PFSK-1 (cell line): Measurements from ENCODE around the gene IQCM. TPM values are rescaled to one million over a fixed set of nuclear protein-coding genes. Genes with fewer than 3 reads are reported as not detected.

Source experiments
- FOXP2 ChIP-seq: optimal IDR thresholded peaks from 2 replicates; pipeline ENCODE3; 2011; ENCODE audit warnings: borderline replicate concordance, control low read depth, inconsistent platforms; ENCODE audit not compliant: insufficient read depth; ENCODE audit errors: extremely low read length, extremely low read depth
- POLR2AphosphoS5 ChIP-seq: IDR thresholded peaks from 2 replicates; pipeline ENCODE4 v1.6.1; 2012; ENCODE audit warnings: low read depth, mild to moderate bottlenecking, control low read depth, low read length, moderate library complexity
- REST ChIP-seq, 2 experiments: IDR thresholded peaks; 2 replicates each; pipeline versions ENCODE4 v1.6.1 to v1.8.0; 2011 to 2012; ENCODE audit warnings: low read depth in 2 of 2, low read length in 2 of 2, control low read depth in 1 of 2, inconsistent platforms in 1 of 2, mild to moderate bottlenecking in 1 of 2, moderate library complexity in 1 of 2; ENCODE audit not compliant: insufficient read depth in 1 of 2
- SIN3A ChIP-seq: IDR thresholded peaks from 2 replicates; pipeline ENCODE4 v1.6.1; 2012; ENCODE audit warnings: mild to moderate bottlenecking, low read length, moderate library complexity, borderline replicate concordance; ENCODE audit not compliant: insufficient read depth
- TAF1 ChIP-seq: IDR thresholded peaks from 2 replicates; pipeline ENCODE4 v1.6.1; 2012; ENCODE audit warnings: low read length, control low read depth, borderline replicate concordance; ENCODE audit not compliant: insufficient read depth
- polyA plus RNA-seq: library from polyadenylated mRNA; unstranded; fragments of >200 nt; gene quantifications from one replicate; pipeline ENCODE4 v1.2.1, GENCODE V29; 2012; ENCODE audit warnings: low read depth, missing spikeins; ENCODE audit not compliant: insufficient read length

The IQCM gene
- not detected for polyA plus RNA-seq

- TF ChIP-seq POLR2AphosphoS5 (no peak), TAF1 (no peak), SIN3A (no peak), FOXP2 (no peak), REST (IDR thresholded peaks at IDR 0.05; ENCODE audit: insufficient read depth in 1 of 2, low read depth in 2 of 2, low read length in 2 of 2) (no peak)
Measured at GRCh38 chr4:149815743-149816142, at the start of gene IQCM. Gene IQCM, minus strand, starts transcription at chr4:149815843. Its CDS starts 73,152 bp downstream, at chr4:149742691.

GRCh38 chr4:149857446-149857845 is 41.8 kb upstream of the IQCM start:
- TF ChIP-seq TAF1, result no peak
- TF ChIP-seq POLR2AphosphoS5, result no peak
- no peak for TF ChIP-seq REST (IDR thresholded peaks at IDR 0.05; ENCODE audit: insufficient read depth in 1 of 2, low read depth in 2 of 2, low read length in 2 of 2)
- no peak for TF ChIP-seq FOXP2
- TF ChIP-seq SIN3A, result no peak

GRCh38 chr4:149845743-149846142 is 30.1 kb upstream of the IQCM start:
- TF ChIP-seq POLR2AphosphoS5, result no peak
- TF ChIP-seq REST (IDR thresholded peaks at IDR 0.05; ENCODE audit: insufficient read depth in 1 of 2, low read depth in 2 of 2, low read length in 2 of 2), result no peak
- no peak for TF ChIP-seq SIN3A
- TF ChIP-seq TAF1, result no peak
- TF ChIP-seq FOXP2, result no peak

- TF ChIP-seq FOXP2 (no peak), SIN3A (no peak), TAF1 (no peak), POLR2AphosphoS5 (no peak), REST (IDR thresholded peaks at IDR 0.05; ENCODE audit: insufficient read depth in 1 of 2, low read depth in 2 of 2, low read length in 2 of 2) (no peak)
Measured at GRCh38 chr4:149841686-149842085, 26.0 kb upstream of the IQCM start.

GRCh38 chr4:149838036-149838435 is 22.4 kb upstream of the IQCM start:
- TF ChIP-seq TAF1 (no peak), SIN3A (no peak), FOXP2 (no peak), POLR2AphosphoS5 (no peak), REST (IDR thresholded peaks at IDR 0.05; ENCODE audit: insufficient read depth in 1 of 2, low read depth in 2 of 2, low read length in 2 of 2) (no peak)
